Liver (tissue), 9 donors: Measurements from ENCODE around the gene ACSBG1. TPM values are rescaled to one million over a fixed set of nuclear protein-coding genes. Genes with fewer than 3 reads are reported as not detected.

Experiments used
- DNase-seq: peaks from one replicate; pipeline ENCODE4 v3.0.0-alpha.2; 2017; ENCODE audit warnings: low spot score
- H3K27ac ChIP-seq, 2 donors: one replicate each; pipeline ENCODE4 v1.7.0; 2013; ENCODE audit warnings: inconsistent platforms in 2 of 2, low read length in 2 of 2, control low read depth in 1 of 2, low read depth in 1 of 2, mild to moderate bottlenecking in 1 of 2
- H3K27me3 ChIP-seq, 4 donors: one replicate each; pipeline versions ENCODE4 v1.6.1 to v1.7.0; 2013; ENCODE audit warnings: low read length in 3 of 4, inconsistent platforms in 1 of 4, mild to moderate bottlenecking in 1 of 4, moderate library complexity in 1 of 4; ENCODE audit not compliant: control insufficient read depth in 4 of 4, insufficient read depth in 4 of 4
- H3K36me3 ChIP-seq, 4 donors: one replicate each; pipeline versions ENCODE4 v1.6.1 to v1.7.0; 2013; ENCODE audit warnings: low read length in 3 of 4, mild to moderate bottlenecking in 3 of 4, low read depth in 1 of 4, moderate library complexity in 1 of 4; ENCODE audit not compliant: control insufficient read depth in 4 of 4, insufficient read depth in 3 of 4
- H3K4me1 ChIP-seq, 4 donors: one replicate each; pipeline versions ENCODE4 v1.6.1 to v1.7.0; 2013; ENCODE audit warnings: low read length in 3 of 4, mild to moderate bottlenecking in 3 of 4, moderate library complexity in 1 of 4; ENCODE audit not compliant: control insufficient read depth in 4 of 4, insufficient read depth in 4 of 4
- H3K4me3 ChIP-seq, 3 donors: one replicate each; pipeline versions ENCODE4 v1.6.1 to v1.7.0; 2013; ENCODE audit warnings: low read length in 3 of 3, control low read depth in 1 of 3, low read depth in 1 of 3, mild to moderate bottlenecking in 1 of 3
- H3K9ac ChIP-seq, 2 donors: one replicate each; pipeline ENCODE4 v1.7.0; 2013; ENCODE audit warnings: low read length in 2 of 2, mild to moderate bottlenecking in 2 of 2, moderate library complexity in 2 of 2, control low read depth in 1 of 2, low read depth in 1 of 2
- H3K9me3 ChIP-seq, 4 donors: one replicate each; pipeline versions ENCODE4 v1.6.1 to v1.7.0; 2013; ENCODE audit warnings: low read length in 3 of 4; ENCODE audit not compliant: control insufficient read depth in 4 of 4
- EGR1 ChIP-seq, 2 donors: IDR thresholded peaks; 2 replicates each; pipeline ENCODE4 v1.6.1; 2016 to 2018; ENCODE audit warnings: antibody characterized with exemption in 2 of 2, low read depth in 2 of 2
- FOXA1 ChIP-seq: IDR thresholded peaks from 2 replicates; pipeline ENCODE4 v1.6.1; 2016; ENCODE audit warnings: antibody characterized with exemption
- GABPA ChIP-seq, 2 donors: IDR thresholded peaks in 1 of 2; conservative IDR thresholded peaks in 1 of 2; 2 replicates each; pipeline ENCODE4 v1.6.1; 2016; ENCODE audit warnings: antibody characterized with exemption in 2 of 2, mild to moderate bottlenecking in 1 of 2, moderate library complexity in 1 of 2
- NR2F2 ChIP-seq: IDR thresholded peaks from 2 replicates; pipeline ENCODE4 v1.6.1; 2016; ENCODE audit warnings: antibody characterized with exemption
- RXRA ChIP-seq, 2 donors: IDR thresholded peaks; 2 replicates each; pipeline ENCODE4 v1.6.1; 2017 to 2018; ENCODE audit warnings: antibody characterized with exemption in 2 of 2, mild to moderate bottlenecking in 1 of 2
- SP1 ChIP-seq: IDR thresholded peaks from 2 replicates; pipeline ENCODE4 v1.6.1; 2018; ENCODE audit warnings: antibody characterized with exemption, mild to moderate bottlenecking
- YY1 ChIP-seq: IDR thresholded peaks from 2 replicates; pipeline ENCODE4 v1.6.1; 2016; ENCODE audit warnings: antibody characterized with exemption, mild to moderate bottlenecking
- WGBS: extraction: QIAGEN DNeasy Blood & Tissue Kit; methylation state at CpG from one replicate; pipeline ENCODE4 v1.1.7; 2013; 5-methylcytosine and 5-hydroxymethylcytosine counted together
- polyA plus RNA-seq, 2 donors: library from polyadenylated mRNA; stranded (reverse) in 1 of 2; unstranded in 1 of 2; fragments of 200-250 nt in 1 of 2; fragments of >200 nt in 1 of 2; fragmentation: Nextera tagmentation in 1 of 2; extraction: Ambion mirVana in 1 of 2; gene quantifications; one replicate each; pipeline versions ENCODE4 v1.2.1 to v1.2.3, GENCODE V29; 2013 to 2015
- total RNA-seq, 2 donors: library from RNA; depleted of rRNA; stranded (reverse); fragments of >200 nt; gene quantifications; one replicate each; pipeline ENCODE4 v1.2.3, GENCODE V29; 2014
- TF ChIP-seq, protein P1 (sequence below): IDR thresholded peaks from 2 replicates; pipeline ENCODE4 v1.6.1; 2016; ENCODE audit warnings: antibody characterized with exemption
- TF ChIP-seq, protein P2 (sequence below): IDR thresholded peaks from 2 replicates; pipeline ENCODE4 v1.6.1; 2016; ENCODE audit warnings: antibody characterized with exemption
- TF ChIP-seq, protein P3 (sequence below): fragments of 150-350 bp; IDR thresholded peaks from 2 replicates; pipeline ENCODE4 v1.5.1; 2017; ENCODE audit warnings: improper control_type of control experiment, low read depth, low read length; ENCODE audit not compliant: missing input control
- TF ChIP-seq, protein P4 (sequence below): IDR thresholded peaks from 2 replicates; pipeline ENCODE4 v1.6.1; 2016; ENCODE audit warnings: antibody characterized with exemption
- donor health status: healthy.
- donor health status: healthy.
- donor health status: healthy.
- donor health status: healthy.
- donor health status: healthy.

ACSBG1 gene
- total and polyA plus RNA-seq, 4 donors = under 0.01 to 3.8 (median 0.15) TPM

- TF ChIP-seq, protein P1, sequence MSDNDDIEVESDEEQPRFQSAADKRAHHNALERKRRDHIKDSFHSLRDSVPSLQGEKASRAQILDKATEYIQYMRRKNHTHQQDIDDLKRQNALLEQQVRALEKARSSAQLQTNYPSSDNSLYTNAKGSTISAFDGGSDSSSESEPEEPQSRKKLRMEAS = no peak
- TF ChIP-seq, protein P2, sequence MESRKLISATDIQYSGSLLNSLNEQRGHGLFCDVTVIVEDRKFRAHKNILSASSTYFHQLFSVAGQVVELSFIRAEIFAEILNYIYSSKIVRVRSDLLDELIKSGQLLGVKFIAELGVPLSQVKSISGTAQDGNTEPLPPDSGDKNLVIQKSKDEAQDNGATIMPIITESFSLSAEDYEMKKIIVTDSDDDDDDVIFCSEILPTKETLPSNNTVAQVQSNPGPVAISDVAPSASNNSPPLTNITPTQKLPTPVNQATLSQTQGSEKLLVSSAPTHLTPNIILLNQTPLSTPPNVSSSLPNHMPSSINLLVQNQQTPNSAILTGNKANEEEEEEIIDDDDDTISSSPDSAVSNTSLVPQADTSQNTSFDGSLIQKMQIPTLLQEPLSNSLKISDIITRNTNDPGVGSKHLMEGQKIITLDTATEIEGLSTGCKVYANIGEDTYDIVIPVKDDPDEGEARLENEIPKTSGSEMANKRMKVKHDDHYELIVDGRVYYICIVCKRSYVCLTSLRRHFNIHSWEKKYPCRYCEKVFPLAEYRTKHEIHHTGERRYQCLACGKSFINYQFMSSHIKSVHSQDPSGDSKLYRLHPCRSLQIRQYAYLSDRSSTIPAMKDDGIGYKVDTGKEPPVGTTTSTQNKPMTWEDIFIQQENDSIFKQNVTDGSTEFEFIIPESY = no peak
- no peak for TF ChIP-seq NR2F2
- no peak for TF ChIP-seq RXRA (IDR thresholded peaks at IDR 0.05)
- TF ChIP-seq SP1 = no peak
- TF ChIP-seq, protein P3, sequence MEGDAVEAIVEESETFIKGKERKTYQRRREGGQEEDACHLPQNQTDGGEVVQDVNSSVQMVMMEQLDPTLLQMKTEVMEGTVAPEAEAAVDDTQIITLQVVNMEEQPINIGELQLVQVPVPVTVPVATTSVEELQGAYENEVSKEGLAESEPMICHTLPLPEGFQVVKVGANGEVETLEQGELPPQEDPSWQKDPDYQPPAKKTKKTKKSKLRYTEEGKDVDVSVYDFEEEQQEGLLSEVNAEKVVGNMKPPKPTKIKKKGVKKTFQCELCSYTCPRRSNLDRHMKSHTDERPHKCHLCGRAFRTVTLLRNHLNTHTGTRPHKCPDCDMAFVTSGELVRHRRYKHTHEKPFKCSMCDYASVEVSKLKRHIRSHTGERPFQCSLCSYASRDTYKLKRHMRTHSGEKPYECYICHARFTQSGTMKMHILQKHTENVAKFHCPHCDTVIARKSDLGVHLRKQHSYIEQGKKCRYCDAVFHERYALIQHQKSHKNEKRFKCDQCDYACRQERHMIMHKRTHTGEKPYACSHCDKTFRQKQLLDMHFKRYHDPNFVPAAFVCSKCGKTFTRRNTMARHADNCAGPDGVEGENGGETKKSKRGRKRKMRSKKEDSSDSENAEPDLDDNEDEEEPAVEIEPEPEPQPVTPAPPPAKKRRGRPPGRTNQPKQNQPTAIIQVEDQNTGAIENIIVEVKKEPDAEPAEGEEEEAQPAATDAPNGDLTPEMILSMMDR = no peak
- TF ChIP-seq, protein P4, sequence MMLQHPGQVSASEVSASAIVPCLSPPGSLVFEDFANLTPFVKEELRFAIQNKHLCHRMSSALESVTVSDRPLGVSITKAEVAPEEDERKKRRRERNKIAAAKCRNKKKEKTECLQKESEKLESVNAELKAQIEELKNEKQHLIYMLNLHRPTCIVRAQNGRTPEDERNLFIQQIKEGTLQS = no peak
These were observed 26.6 kb downstream of the ACSBG1 start (continued) for GRCh38 chr15:78207641-78208340.

DNA sequence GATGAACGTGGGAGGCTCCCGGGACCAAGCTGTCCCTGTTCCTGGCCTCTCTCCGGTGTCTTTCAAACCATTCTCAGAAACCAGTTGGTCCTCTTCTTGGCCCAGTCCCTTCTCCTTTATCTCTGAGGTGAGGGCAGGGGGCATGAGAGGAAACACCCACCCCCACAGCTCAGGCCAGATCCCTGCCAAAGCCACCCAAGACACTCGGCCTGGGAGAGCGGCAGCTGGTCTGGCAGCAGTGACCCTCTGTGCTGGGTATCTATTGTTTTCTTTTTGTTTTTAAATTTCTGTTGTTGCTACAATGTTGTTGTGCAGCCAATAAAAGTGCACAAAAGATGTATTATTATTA is 27.3 kb downstream of the ACSBG1 start:
- WGBS = 90% methylated on average over 5 of the region's 5 CpGs
- Histone ChIP-seq H3K9ac (no peak overlapping the region), H3K27ac (no peak overlapping the region), H3K4me1 (peaks cover 0 to 10% (median 4%) of the 10 kb centered on the region in 4 donors), H3K36me3 (no peaks in the 10 kb centered on the region), H3K9me3 (no peaks in the 10 kb centered on the region), H3K27me3 (no peaks in the 10 kb centered on the region), H3K4me3 (no peak overlapping the region)
- no peak for DNase-seq
- TF ChIP-seq FOXA1 = no peak
- TF ChIP-seq YY1 = no peak
- TF ChIP-seq, protein P1 = no peak
- no peak for TF ChIP-seq GABPA (IDR thresholded peaks at IDR 0.05 in 1 of 2, conservative IDR thresholded peaks at IDR 0.05 in 1 of 2)
- TF ChIP-seq RXRA (IDR thresholded peaks at IDR 0.05) = no peak
- TF ChIP-seq, protein P2 = no peak
- TF ChIP-seq EGR1 (IDR thresholded peaks at IDR 0.05; ENCODE audit: low read depth in 2 of 2) = no peak
